ENCODE results near the gene CDC42EP4.
"Not testable (repeated sequence)": the region's sequence is repeated elsewhere in the genome, so short reads cannot be mapped to it uniquely, and the experiment has no call there.

The CDC42EP4 gene

DNA sequence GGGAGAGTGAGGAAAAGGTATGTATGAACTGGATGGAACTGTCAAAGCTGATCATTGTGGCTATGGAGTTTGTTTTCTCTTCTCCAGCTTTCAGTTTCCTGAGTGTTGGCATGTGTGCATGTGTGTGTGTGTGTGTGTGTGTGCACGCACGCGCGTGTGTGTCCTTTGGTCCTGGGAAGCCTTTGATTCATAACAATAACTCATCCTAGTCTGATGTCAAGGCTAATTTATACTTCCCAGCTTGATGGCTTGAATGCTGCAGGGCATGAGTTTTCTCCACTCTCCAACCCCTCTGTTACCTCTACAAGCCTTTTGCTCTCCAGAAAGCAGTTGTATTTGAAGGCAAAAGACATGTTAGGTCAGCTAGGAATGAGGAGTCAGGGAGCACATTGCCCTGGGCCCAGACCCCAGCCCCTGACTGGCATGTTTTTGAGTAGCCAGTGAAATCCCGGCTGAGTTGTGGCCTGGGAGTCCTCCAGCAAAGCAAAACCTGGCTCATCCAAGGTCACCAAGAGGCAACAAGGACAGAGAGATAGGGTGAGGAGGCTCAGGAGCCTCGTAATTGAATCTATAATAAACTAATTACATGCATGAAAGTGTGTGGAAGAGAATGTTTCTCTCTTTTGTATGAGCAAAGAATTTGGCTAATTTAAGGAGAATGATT is 8.9 kb upstream of the CDC42EP4 start:
- no peak for DNase-seq (ENCODE audit: low read depth in 3 of 3)

DNA sequence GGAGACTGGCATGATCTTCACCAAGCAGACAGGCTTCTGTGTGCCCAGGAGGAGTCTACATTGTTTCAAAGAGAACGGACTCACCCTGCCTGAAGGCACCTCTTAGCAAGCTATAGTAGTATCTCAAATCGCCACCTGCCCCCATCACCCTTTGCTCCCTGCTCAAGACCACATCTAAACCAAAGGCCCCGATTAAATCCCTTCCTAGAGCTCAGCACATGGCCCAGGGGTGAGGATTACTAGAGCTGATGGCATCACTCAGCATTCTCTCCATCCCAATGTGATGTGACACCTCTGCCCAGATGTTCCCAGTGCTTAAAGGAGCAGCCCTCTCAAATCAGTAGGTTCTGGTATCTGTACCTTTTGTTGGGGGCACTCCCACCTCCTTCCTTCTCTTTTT is 8.0 kb upstream of the CDC42EP4 start:
- no peak for DNase-seq (ENCODE audit: low read depth in 3 of 3)

DNA sequence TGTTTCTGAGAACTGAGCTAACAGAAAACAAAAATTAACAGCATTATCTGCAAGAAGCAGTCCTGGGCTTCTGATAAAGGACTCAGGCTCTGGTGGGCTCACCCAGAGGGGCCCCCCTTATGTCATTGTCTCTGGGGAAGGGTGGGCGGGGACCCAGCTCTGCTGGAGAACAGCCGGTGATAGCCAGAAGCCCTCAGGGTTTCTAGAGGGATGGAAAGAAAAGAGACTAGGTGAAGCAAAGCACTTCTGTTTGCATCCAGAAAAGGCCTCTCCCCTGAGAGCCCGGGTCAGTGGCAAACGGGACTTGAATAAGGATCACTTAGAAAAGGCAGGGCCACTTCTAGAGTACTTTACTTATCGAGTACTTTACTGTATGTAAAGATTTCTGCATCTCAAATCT is 7.0 kb upstream of the CDC42EP4 start:
- no peak for DNase-seq (ENCODE audit: low read depth in 3 of 3)

DNA sequence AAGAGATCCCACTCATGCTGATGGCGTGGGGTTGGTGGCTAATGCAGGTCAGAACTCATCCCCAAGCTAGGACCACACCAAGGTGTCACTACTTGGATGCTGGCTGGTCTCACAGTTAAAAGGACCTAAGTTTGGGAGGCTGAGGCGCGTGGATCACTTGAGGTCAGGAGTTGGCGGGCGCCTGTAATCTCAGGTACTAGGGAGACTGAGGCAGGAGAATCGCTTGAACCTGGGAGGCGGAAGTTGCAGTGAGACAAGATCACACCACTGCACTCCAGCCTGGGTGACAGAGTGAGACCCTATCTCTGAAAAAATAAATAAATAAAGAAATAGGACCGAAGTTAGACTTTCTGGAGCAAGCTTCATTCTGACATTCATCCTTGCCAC is 6.6 kb upstream of the CDC42EP4 start:
- DNase-seq (ENCODE audit: low read depth in 3 of 3) = no peak

DNA sequence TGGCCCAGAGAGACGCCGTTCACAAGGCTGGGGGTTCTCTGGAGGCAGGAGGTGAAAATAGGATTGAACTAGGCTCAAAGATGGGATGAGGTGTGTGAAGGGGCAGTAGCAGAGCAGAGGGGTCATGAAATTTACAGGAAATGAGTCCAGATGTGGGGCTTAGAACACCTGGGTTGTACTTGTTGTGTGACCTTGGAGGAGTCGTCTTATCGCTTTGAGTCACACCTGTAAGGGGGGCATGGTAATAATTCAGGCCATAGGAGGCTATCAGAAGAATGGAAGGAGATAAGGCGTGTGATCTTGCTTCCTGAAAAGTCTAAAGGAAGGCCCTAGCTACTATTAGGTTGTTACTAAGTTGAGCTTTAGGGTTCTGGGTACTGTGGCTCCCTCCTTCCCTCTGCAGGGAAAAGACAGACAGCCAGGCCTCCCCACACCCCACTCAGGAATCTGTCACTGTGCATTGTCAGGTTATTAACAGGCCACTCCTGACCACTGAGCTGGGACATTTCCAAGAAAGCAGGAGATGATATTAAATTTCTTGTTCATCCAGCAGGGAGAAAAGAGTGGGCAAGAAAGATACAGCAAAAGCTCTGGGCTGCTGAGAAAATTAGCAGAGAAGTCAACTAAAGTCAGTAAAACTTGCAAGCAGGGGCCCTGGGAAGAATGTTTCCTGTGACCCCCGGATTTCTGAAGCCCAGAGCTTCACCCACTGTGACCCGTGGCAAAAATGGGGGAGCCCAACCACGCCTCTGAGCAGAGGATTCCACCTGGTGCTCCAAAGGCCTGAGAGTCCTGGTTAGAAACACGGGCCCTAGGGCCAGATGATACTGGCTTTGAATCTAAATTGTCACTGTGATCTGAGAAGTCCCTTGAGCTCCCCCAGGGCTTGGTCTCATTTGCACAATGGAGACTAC is 6.0 kb upstream of the CDC42EP4 start:
- DNase-seq (ENCODE audit: low read depth in 3 of 3) = no peak

DNA sequence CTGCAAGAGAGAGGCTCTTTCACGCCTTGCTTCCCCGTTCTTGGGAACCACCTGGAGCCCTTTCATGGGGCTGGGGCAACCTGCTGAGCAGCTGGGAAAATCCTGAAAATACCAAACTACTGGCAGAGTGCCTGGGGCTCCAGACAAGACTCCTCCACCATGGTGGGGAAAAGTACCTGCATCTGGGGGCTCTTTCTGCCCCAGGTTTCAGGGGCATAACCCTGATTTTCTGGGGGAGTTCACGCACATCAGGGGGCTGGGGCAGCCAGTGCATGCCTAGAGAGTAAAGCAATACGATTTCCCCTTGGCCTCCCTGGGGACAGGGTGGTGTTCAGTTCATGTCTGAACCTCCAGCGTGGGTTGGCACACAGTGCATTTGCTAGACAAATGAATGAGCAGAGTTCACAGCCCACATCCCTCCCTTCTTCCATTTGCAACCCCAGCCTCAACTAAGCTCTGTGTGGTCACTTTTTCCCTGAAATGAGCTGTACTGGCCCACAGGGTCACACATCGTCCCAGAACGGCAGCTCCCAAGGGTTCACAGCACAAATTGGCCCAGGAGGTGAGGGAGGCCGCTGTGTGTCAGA is 5.2 kb upstream of the CDC42EP4 start:
- no peak for DNase-seq (ENCODE audit: low read depth in 3 of 3)

DNA sequence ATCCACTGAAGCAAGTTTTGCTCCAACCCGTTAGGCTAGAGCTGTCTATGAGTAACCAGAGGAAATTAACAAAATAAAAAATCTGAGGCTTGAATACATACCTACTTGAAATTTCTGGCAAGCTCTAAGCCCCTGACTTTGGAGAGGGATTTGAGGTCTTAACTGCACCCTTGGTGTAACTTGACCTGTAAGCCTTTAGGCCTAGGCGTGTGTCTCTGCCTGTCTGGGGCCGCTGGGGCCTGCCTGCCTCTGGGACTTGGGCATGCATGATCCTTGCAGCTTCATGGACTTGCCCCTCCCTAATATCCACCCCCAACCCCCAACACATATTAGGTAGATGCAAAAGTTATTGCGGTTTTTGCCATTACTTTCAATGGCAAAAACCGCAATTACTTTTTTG is 3.7 kb upstream of the CDC42EP4 start:
- no peak for DNase-seq (ENCODE audit: low read depth in 3 of 3)

DNA sequence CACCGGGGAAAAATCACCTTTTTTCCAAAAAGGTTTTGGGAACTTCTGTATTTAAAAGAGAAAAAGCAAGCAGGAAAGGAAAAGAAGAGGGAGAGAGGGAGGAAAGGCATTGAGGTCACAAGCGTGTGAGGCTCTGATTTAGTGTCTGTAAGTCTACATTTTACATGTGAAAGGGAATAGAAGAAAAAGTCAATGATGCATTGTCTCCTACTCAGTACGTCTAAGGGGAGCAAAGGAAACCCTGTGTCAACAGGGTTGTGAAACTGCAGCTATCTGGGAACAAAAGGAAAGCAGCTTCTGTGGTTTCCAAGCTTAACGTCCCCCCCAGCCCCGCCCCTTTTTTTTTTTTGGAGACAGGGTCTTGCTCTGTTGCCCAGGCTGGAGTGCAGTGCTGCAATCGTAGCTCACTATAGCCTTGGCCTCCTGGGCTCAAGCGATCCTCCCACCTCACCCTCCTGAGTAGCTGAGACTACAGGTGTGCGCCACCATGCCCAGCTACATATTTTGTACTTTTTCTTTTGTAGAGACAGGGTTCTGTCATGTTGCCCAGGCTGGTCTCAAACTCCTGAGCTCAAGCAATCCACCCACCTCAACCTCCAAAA is 1.8 kb upstream of the CDC42EP4 start:
- no peak for DNase-seq (ENCODE audit: low read depth in 3 of 3)

DNA sequence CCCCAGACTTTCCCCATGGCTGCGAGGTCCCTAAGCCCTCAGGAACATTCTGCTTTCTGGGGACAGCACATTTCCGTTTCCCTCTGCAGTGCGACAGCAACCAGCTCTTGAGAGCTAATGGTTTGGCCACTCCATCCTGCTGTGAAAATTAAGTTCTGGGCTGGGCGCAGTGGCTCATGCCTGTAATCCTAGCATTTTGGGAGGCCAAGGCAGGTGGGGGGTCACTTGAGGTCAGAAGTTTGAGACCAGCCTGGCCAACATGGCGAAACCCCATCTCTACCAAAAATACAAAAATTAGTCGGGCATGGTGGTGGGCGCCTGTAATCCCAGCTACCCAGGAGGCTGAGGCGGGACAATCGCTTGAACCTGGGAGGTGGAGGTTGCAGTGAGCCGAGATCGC is 1.1 kb upstream of the CDC42EP4 start:
- not testable (repeated sequence) for DNase-seq (ENCODE audit: low read depth in 3 of 3)

DNA sequence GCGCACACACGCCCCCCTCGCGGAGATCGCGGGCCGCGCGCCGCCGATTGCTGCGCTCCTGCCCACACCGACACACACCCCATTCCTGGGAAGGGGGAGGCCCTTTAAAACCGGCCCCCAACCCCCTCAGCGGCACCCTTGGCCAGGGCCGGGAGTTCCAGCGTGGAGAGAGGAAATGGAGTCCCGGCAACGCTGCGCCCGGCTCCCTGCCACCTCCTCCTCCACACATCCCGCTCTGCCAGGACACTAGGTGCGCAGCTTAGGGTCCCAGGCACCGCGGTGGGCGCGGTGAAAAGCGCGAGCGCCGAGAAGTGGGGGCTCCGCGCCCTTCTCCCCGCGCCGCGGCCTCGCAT is 397 bp downstream of the CDC42EP4 start:
- DNase-seq (ENCODE audit: low read depth in 3 of 3) = peak in 2 of 3 experiments; percentile 4 to 9

DNA sequence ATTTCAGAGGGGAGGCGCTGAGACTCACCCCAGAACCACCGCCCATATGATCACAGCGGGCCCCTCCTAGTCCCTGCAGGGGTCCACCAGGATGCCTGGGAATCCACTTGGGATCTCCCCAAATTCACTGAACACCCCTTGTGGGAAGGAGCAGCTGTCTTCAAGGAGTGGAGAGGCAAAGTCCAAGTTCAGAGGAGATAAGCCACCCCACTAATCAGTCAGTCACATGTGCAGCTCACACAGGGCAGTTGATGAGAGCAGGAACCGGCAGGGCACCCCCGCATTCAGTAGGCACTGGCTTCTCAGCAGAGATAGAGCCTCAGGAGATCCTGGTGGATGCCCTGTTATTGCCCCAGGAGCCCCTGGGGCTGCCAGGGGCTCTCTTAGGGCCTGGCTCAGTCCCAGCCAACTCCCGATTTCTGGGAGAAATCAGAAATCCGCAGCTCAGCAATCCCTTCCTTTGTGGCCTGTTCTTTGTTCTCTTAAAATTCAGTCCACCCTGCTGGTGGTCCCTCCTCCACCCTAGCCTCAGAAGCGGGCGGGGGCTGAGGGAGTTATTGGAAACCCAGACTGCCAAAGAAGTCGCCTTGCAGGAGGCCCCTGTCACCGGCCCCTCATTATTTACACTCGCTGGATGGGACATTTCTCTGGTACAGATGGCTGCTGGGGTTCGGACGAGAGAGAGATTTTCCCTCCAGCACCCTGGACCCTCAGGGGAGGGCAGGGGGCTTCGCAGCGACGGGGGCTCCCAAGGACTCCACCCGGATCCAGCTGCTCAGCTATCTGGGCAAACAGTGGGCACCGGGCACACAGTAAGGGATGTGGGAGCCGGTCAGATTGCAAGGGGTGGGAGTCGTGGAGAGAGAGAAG is 1.8 kb downstream of the CDC42EP4 start:
- DNase-seq (ENCODE audit: low read depth in 3 of 3) = no peak

DNA sequence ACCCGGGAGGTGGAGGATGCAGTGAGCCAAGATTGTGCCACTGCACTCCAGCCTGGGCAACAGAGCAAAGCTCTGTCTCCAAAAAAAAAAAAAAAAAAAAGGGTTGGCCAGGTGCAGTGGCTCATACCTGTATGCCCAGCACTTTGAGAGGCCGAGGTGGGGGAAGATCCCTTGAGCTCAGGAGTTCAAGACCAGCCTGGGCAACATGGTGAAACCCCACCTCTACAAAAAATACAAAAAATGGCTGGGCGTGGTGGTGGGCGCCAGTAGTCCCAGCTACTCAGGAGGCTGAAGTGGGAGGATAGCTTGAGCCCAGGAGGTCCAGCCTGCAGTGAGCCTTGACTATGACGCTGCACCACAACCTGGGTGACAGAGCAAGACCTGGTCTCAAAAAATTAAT is 2.8 kb downstream of the CDC42EP4 start:
- DNase-seq (ENCODE audit: low read depth in 3 of 3) = not testable (repeated sequence)

DNA sequence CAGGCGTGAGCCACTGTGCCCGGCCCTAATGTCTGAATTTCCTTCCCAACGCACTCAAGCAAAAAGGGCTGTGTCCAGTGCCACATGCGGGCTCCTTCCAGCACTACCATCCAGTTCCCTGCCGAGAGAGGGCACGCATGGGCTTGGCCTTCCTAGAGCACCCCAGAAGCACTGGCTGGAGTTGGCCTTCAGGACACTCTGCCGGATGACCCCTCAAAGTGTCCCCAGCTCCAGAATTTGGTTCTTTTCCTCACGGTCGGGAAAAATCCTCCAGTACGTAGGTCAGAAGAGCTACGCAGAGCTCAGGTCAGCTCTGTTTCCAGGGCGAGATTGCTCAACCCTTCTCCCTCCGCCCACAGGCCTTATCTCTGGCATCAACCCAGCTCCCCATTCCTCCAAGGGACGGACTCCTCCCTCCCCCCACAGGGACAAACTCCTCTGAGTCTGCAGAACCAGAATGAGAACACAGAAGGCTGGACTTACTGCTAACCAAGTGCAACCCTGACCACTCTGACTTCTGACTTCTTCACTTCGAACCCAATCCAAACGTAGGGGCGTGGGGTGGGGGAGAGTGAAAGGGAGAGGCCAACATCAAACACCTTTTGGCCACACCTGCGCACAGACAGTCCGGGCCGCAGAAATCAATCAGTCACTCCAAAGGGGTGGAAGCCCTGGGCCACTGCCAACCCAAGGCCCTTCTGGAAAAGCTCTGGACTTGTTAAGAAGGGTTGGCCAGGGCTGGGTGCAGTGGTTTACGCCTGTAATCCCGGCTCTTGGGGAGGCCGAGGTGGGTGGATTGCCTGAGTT is 3.6 kb downstream of the CDC42EP4 start:
- no peak for DNase-seq (ENCODE audit: low read depth in 3 of 3)

DNA sequence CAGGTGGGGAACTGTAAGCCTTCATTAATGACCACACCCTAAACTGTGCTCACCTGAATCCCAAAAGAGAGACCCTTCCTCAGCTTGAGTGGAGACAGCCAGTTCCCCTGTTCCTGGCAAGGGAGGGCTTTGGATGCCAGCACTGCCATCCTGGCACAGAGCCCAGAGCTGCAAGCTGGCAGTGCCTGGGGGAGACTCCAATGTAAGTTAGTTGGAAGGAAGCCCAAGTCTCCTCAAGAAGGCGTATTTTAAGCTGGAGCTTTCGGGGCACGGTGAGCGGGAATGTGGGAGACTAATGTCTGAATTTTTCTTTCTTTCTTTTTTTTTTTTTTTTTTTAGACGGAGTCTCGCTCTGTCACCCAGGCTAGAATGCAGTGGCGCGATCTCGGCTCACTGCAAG is 4.7 kb downstream of the CDC42EP4 start:
- DNase-seq (ENCODE audit: low read depth in 3 of 3) = no peak

DNA sequence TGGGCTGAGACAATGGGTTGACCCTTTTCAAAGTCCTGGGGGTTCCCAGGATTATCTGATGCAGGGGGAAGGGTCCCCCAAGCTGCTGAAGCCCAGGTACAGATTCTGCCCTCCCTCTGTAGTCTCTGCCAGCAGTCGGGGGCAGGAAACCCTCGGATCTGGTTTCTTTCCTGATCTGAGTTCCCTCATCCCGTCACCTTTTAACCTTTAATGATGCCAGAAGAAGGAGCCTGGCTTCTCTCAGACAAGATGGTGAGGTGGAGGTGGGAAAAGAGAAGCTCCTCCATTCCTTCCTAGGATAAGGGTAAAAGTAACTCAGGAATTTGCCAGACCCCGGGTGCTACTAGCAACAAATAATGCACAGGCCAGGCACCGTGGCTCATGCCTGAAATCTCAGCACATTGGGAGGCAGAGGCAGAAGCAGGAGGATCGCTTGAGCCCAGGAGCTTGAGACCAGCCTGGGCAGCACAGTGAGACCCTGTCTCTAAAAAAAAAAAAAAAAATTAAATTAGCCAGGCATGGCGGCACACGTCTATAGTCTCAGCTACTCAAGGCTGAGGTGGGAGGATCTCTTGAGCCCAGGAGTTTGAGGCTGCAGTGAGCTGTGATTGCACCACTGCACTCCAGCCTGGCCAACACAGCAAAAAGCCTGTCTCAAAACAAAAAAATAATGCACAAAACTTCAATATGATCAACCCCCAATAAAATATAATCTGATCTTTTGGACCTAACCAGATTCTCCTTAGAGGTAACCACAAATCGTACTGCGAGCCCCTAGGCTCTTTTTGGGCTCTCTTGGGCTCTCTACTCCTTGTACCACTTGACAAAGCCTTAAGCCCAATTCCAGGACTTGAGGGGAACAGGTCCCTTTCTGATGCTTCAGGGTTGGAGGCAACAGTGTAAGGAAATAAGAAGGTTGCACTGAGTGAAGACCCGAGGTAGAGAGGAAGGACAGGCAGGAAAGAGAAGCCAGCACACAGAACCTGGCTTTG is 5.7 kb downstream of the CDC42EP4 start:
- DNase-seq (ENCODE audit: low read depth in 3 of 3) = no peak

DNA sequence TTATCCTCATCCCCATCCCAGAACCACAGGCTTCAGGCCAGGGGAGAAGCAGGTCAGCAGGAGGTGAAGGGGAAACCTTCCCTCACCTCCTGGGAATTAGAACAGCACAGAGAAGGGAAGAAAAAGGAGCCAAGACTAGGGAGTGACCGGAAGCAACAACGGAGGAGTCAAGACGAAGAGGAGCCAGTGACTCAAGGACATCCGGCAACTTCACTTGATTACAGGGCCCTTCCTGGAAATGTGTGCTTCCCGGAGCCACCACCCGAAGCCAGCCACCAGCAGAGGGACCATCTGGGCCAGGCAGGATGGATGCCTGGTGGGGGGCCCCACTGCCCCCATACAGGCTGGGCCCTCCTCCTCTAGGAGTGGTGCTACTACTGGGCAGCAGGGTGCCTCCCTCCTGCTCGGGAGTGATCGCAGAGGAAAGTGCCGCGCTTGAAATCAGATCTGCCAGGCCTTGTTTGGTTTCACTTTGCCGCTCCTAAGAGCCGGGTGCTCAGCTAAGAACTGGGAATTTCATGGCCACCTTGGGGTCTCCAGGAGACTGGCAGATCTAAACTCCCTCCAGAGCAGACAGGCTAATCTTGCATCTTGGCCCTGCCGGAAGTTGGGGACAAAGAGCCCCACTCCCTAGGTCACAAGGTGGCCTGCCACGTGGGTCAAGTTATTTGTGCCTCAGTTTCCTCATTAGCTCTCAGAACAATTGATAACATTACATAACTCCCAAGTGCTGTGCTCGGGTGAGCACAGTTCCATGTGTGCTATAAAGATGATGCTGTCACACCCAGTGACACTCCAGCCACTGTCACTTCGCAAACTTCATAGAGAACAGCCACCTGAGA is 6.6 kb downstream of the CDC42EP4 start:
- no peak for DNase-seq (ENCODE audit: low read depth in 3 of 3)

DNA sequence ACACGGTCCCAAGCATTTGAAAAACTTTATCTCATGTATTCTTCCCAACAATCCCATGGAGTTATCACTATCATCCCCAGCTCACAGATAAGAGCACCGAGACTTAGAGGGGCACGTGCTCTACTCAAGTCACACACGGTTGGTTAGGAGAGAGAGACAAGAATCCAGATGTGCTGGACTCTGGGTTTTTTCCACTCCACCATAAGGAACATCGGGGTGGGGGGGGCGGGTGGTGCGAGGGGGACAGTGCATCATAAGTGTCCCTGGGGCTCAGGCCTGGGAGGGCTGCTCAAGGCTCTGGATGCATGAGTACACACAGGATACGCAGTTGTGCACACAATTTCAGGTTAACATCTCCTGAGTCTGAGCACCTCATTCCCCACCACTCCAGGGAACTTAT is 7.4 kb downstream of the CDC42EP4 start:
- DNase-seq (ENCODE audit: low read depth in 3 of 3) = no peak

DNA sequence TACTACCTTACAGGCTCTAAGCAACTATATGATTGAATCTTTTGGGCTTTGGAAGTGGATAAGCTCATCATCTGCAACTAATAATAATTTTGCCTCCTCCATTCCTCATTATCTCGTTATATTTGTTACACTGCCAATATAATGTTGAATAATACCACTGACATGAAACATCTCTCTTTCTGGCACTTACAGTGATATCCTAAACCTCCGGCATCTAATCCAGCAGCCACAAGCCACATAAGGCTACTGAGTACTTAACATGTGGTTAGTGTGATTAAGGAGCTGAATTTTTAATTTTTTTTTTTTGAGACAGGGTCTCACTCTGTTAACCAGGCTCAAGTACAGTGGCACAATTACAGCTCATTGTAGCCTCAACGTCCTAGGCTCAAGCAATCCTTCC is 9.6 kb downstream of the CDC42EP4 start:
- DNase-seq (ENCODE audit: low read depth in 3 of 3) = no peak

DNA sequence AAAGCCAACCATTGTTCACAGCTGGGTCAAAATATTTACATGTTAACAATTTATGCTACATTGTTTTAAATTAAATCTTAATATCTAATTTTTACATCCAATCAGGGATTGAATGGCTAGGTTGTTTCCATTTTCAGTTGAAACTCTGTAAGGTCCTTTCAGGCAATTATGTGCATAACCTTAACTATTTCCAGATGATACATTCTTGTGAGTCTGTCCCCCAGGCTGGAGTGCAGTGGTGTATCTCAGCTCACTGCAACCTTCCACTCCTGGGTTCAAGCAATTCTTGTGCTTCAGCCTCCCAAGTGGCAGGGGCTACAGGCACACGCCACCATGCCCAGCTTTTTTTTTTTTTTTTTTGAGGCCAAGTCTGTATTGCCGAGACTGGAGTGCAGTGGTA is 10.4 kb downstream of the CDC42EP4 start:
- no peak for DNase-seq (ENCODE audit: low read depth in 3 of 3)

Data from stimulated activated CD4-positive, alpha-beta T cell treated with anti-CD3 and anti-CD28 coated beads, TNF-alpha, amount 100 ng/mL, for 4 hours (primary cell).